Calu3 (cell line): ENCODE results near the gene ZCCHC24. TPM values are rescaled to one million over a fixed set of nuclear protein-coding genes. Genes with fewer than 3 reads are reported as not detected.

Experiments
- BruUV-seq: library from RNA; stranded (reverse); fragments of 400-500 nt; replicated peaks from 2 replicates; lab custom pipeline; 2021; lab: Mats Ljungman, UMichigan
- CTCF ChIA-PET: fragments of 300-600 bp; sonication (Branson Sonifier 250); formaldehyde crosslinking; loops from one replicate; lab custom pipeline; 2022; ENCODE audit warnings: antibody characterized with exemption; lab: Charles Lee
- DNase-seq: peaks from one replicate; pipeline ENCODE4 v3.0.0; 2022
- H3K27ac Mint-ChIP-seq: one replicate; pipeline ENCODE4 v1.8.0; 2022; ENCODE audit warnings: mixed read lengths; ENCODE audit not compliant: unreplicated experiment
- H3K27me3 Mint-ChIP-seq: one replicate; pipeline ENCODE4 v1.8.0; 2022; ENCODE audit warnings: mixed read lengths; ENCODE audit not compliant: unreplicated experiment
- H3K36me3 Mint-ChIP-seq: one replicate; pipeline ENCODE4 v1.8.0; 2022; ENCODE audit warnings: mild to moderate bottlenecking, moderate library complexity, mixed read lengths; ENCODE audit not compliant: insufficient read depth, unreplicated experiment
- H3K4me1 Mint-ChIP-seq: one replicate; pipeline ENCODE4 v1.8.0; 2022; ENCODE audit warnings: mild to moderate bottlenecking, low read depth, mixed read lengths; ENCODE audit not compliant: unreplicated experiment
- H3K4me3 Mint-ChIP-seq: one replicate; pipeline ENCODE4 v1.8.0; 2022; ENCODE audit warnings: mild to moderate bottlenecking, low read depth, moderate library complexity, mixed read lengths; ENCODE audit not compliant: unreplicated experiment
- H3K9me3 Mint-ChIP-seq: one replicate; pipeline ENCODE4 v1.8.0; 2022; ENCODE audit warnings: low read depth, mixed read lengths; ENCODE audit not compliant: unreplicated experiment
- intact Hi-C: fragments of 100-400 bp; cut with micrococcal nuclease; formaldehyde crosslinking; loops from one replicate; pipeline ENCODE4 v1.10.0; 2022; ENCODE audit not compliant: unreplicated experiment
- total RNA-seq: library from RNA; stranded (reverse); gene quantifications from 2 replicates; pipeline ENCODE4 v1.2.3, GENCODE V29; 2022
- TF ChIP-seq, protein P1 (sequence below): fragments of 200-600 bp; IDR thresholded peaks from one replicate; pipeline ENCODE4 v1.8.0; 2022; ENCODE audit warnings: antibody characterized with exemption; ENCODE audit not compliant: unreplicated experiment

Gene ZCCHC24
- total RNA-seq, 1 experiment from 2014 or later: 1.4 TPM

GRCh38 chr10:79407811-79408795, 37.3 kb downstream of the ZCCHC24 start:
- BruUV-seq: no TSS peak
- H3K4me1 Mint-ChIP-seq: peaks cover 11% of the 10 kb centered on the region
- H3K9me3 Mint-ChIP-seq: no peaks in the 10 kb centered on the region
- H3K27ac Mint-ChIP-seq: no peak overlapping the region
- H3K36me3 Mint-ChIP-seq: no peaks in the 10 kb centered on the region
- peaks cover 13% of the 10 kb centered on the region for H3K27me3 Mint-ChIP-seq
- intact Hi-C loops: no loop called here
- no peak overlapping the region for H3K4me3 Mint-ChIP-seq
- CTCF ChIA-PET: no interaction called here
- DNase-seq: no peak
- TF ChIP-seq, protein P1, sequence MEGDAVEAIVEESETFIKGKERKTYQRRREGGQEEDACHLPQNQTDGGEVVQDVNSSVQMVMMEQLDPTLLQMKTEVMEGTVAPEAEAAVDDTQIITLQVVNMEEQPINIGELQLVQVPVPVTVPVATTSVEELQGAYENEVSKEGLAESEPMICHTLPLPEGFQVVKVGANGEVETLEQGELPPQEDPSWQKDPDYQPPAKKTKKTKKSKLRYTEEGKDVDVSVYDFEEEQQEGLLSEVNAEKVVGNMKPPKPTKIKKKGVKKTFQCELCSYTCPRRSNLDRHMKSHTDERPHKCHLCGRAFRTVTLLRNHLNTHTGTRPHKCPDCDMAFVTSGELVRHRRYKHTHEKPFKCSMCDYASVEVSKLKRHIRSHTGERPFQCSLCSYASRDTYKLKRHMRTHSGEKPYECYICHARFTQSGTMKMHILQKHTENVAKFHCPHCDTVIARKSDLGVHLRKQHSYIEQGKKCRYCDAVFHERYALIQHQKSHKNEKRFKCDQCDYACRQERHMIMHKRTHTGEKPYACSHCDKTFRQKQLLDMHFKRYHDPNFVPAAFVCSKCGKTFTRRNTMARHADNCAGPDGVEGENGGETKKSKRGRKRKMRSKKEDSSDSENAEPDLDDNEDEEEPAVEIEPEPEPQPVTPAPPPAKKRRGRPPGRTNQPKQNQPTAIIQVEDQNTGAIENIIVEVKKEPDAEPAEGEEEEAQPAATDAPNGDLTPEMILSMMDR: no peak

DNA sequence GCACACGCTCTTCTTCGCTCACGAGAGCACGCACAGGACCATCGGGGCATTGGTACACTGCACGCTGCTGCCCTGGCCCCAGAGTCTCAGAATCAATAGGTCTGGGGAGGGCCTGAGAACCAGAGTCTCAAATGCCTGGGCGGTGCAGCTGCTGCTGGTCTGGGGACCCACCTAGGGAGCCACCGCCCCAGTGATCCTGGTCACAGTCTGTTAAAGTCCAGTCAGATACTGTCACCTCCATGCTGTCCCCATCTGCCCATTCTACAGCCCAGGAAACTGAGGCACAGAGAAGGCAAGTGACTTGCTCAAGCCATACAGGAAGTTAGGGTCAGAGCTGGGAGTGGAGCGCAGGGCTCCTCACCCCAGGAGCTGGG, 38.0 kb downstream of the ZCCHC24 start:
- BruUV-seq: no TSS peak

GRCh38 chr10:79406683-79407422, 38.6 kb downstream of the ZCCHC24 start:
- DNase-seq: no peak
- BruUV-seq: no TSS peak
- Mint-ChIP-seq H3K27me3 (peaks cover 17% of the 10 kb centered on the region), H3K4me3 (no peak overlapping the region), H3K4me1 (peaks cover 15% of the 10 kb centered on the region), H3K27ac (no peak overlapping the region), H3K9me3 (no peaks in the 10 kb centered on the region), H3K36me3 (no peaks in the 10 kb centered on the region)
- CTCF ChIA-PET: no interaction called here
- TF ChIP-seq, protein P1: no peak
- intact Hi-C loops: no loop called here

More for the DNA sequence above, 38.0 kb downstream of the ZCCHC24 start:
- Mint-ChIP-seq H3K9me3 (no peaks in the 10 kb centered on the region), H3K4me1 (peaks cover 15% of the 10 kb centered on the region), H3K4me3 (no peak overlapping the region), H3K27me3 (peaks cover 17% of the 10 kb centered on the region), H3K27ac (no peak overlapping the region), H3K36me3 (no peaks in the 10 kb centered on the region)
- CTCF ChIA-PET: no interaction called here
- no peak for DNase-seq
- TF ChIP-seq, protein P1: no peak
- intact Hi-C loops: no loop called here

DNA sequence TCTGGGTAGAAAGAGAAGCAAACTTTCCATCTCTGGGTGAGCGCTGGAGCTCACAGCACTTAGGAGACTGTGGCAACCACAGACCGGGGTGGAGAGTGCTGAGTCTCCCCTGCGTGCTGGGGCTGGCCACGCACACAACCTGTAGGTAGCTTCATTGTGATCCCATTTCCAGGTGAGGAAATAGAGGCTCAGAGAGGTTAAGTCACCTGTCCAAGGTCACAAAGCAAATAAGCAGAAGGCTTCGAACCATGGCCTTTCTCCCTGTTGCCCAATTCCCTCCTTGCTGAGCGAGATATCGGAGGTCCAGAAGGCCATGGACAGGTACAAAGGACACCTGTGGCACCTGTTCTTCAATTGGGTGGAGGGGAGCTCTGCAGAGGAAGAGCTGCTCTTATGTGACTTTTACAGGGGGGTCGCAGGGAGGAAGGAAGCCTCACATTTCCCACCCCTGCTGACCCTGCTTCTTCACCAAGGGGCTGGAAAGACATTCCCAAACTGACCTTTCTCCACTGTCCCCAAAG, 39.4 kb downstream of the ZCCHC24 start:
- Mint-ChIP-seq H3K27me3 (peaks cover 17% of the 10 kb centered on the region), H3K9me3 (no peaks in the 10 kb centered on the region), H3K4me1 (peaks cover 15% of the 10 kb centered on the region), H3K36me3 (no peaks in the 10 kb centered on the region), H3K4me3 (no peak overlapping the region), H3K27ac (no peak overlapping the region)
- intact Hi-C loops: no loop called here
- BruUV-seq: no TSS peak
- TF ChIP-seq, protein P1: no peak
- DNase-seq: no peak
- CTCF ChIA-PET: no interaction called here
